HEK293T (cell line): ENCODE results near the gene PTPN3.
"Not testable (repeated sequence)": the region's sequence is repeated elsewhere in the genome, so short reads cannot be mapped to it uniquely, and the experiment has no call there.

Source experiments
- CTCF ChIA-PET: fragments of 350-600 bp; formaldehyde crosslinking; extraction: SDS; loops from one replicate; lab custom pipeline; 2021; ENCODE audit warnings: antibody characterized with exemption, inconsistent platforms; lab: Yijun Ruan, JAX
- POLR2A ChIA-PET: fragments of 350-600 bp; formaldehyde crosslinking; extraction: SDS; loops from one replicate; lab custom pipeline; 2020; ENCODE audit warnings: antibody characterized with exemption, inconsistent platforms; lab: Yijun Ruan, JAX
- DNase-seq: peaks from one replicate; pipeline ENCODE4 v3.0.0; 2012; ENCODE audit warnings: mixed read lengths; ENCODE audit errors: extremely low spot score
- ARNT ChIP-seq: fragments of 450-650 bp; IDR thresholded peaks from 2 replicates; pipeline ENCODE4 v1.6.1; 2017; ENCODE audit warnings: mild to moderate bottlenecking
- BHLHE40 ChIP-seq: fragments of 450-650 bp; IDR thresholded peaks from 2 replicates; pipeline ENCODE4 v1.6.1; 2016; ENCODE audit warnings: mild to moderate bottlenecking, moderate library complexity, borderline replicate concordance
- CTBP1 ChIP-seq: fragments of 450-650 bp; IDR thresholded peaks from 2 replicates; pipeline ENCODE4 v1.6.1; 2016; ENCODE audit warnings: borderline replicate concordance
- ELF4 ChIP-seq: fragments of 450-650 bp; IDR thresholded peaks from 2 replicates; pipeline ENCODE4 v1.6.1; 2017; ENCODE audit warnings: antibody characterized with exemption
- FOXA1 ChIP-seq: fragments of 450-650 bp; IDR thresholded peaks from 2 replicates; pipeline ENCODE4 v1.6.1; 2016; ENCODE audit warnings: mild to moderate bottlenecking
- FOXK2 ChIP-seq: fragments of 450-650 bp; IDR thresholded peaks from 2 replicates; pipeline ENCODE4 v1.6.1; 2016; ENCODE audit warnings: mild to moderate bottlenecking
- FOXM1 ChIP-seq: fragments of 450-650 bp; IDR thresholded peaks from 2 replicates; pipeline ENCODE4 v1.6.1; 2017; ENCODE audit warnings: mild to moderate bottlenecking, borderline replicate concordance
- HDGF ChIP-seq: fragments of 450-650 bp; IDR thresholded peaks from 2 replicates; pipeline ENCODE4 v1.6.1; 2017; ENCODE audit warnings: antibody characterized with exemption, borderline replicate concordance
- L3MBTL2 ChIP-seq: fragments of 450-650 bp; conservative IDR thresholded peaks from 2 replicates; pipeline ENCODE4 v1.6.1; 2016; ENCODE audit warnings: mild to moderate bottlenecking
- LEF1 ChIP-seq: fragments of 450-650 bp; IDR thresholded peaks from 2 replicates; pipeline ENCODE4 v1.6.1; 2017; ENCODE audit warnings: mild to moderate bottlenecking, borderline replicate concordance
- NFRKB ChIP-seq: fragments of 450-650 bp; IDR thresholded peaks from 2 replicates; pipeline ENCODE4 v1.6.1; 2016; ENCODE audit warnings: mild to moderate bottlenecking, moderate library complexity
- PKNOX1 ChIP-seq: fragments of 450-650 bp; IDR thresholded peaks from 2 replicates; pipeline ENCODE4 v1.6.1; 2016
- SP1 ChIP-seq: fragments of 450-650 bp; IDR thresholded peaks from 2 replicates; pipeline ENCODE4 v1.6.1; 2017
- SUZ12 ChIP-seq: fragments of 450-650 bp; IDR thresholded peaks from 2 replicates; pipeline ENCODE4 v1.6.1; 2016; ENCODE audit warnings: mild to moderate bottlenecking
- TARDBP ChIP-seq: fragments of 450-650 bp; IDR thresholded peaks from 2 replicates; pipeline ENCODE4 v1.6.1; 2016
- ZNF384 ChIP-seq: fragments of 450-650 bp; IDR thresholded peaks from 2 replicates; pipeline ENCODE4 v1.6.1; 2016

The PTPN3 gene

GRCh38 chr9:109346904-109347303 lies 151.2 kb downstream of the PTPN3 start:
- CTCF ChIA-PET = interaction anchor here (1.2 to 2.1 kb wide), 2 partner anchors 10 kb away, joined by 3 to 9 read pairs; no protein-coding TSS in a partner anchor
- DNase-seq = no peak
- POLR2A ChIA-PET = no interaction called here
- no peak for TF ChIP-seq FOXA1
- no peak for TF ChIP-seq SP1
- TF ChIP-seq LEF1 = no peak

GRCh38 chr9:109344866-109345265 lies 153.2 kb downstream of the PTPN3 start:
- ChIA-PET POLR2A (no interaction called here), CTCF (interaction anchor here (0.7 to 1.1 kb wide), 2 partner anchors 11 to 23 kb away, joined by 3 read pairs; no protein-coding TSS in a partner anchor)
- TF ChIP-seq PKNOX1 = no peak
- TF ChIP-seq FOXM1 = no peak
- TF ChIP-seq NFRKB = no peak
- no peak for DNase-seq

- no peak for TF ChIP-seq ZNF384
- TF ChIP-seq FOXA1 = no peak
- POLR2A ChIA-PET = no interaction called here
- CTCF ChIA-PET = no interaction called here
- DNase-seq = no peak
Observed at GRCh38 chr9:109342878-109343277, 155.2 kb downstream of the PTPN3 start.

- CTCF ChIA-PET = no interaction called here
- DNase-seq = no peak
- POLR2A ChIA-PET = no interaction called here
- TF ChIP-seq ARNT = no peak
- TF ChIP-seq L3MBTL2 = no peak
- no peak for TF ChIP-seq CTBP1
- TF ChIP-seq BHLHE40 = no peak
- TF ChIP-seq ELF4 = no peak
Observed at GRCh38 chr9:109341561-109341960, 156.5 kb downstream of the PTPN3 start.

- CTCF ChIA-PET, DNase-seq, POLR2A ChIA-PET: not testable (repeated sequence)
Observed at GRCh38 chr9:109340979-109341378, 157.1 kb downstream of the PTPN3 start.

GRCh38 chr9:109336409-109336808 lies 161.7 kb downstream of the PTPN3 start:
- DNase-seq = no peak
- CTCF ChIA-PET = interaction anchor here (1.1 kb wide), 1 partner anchor 10 kb away, joined by 9 read pairs; no protein-coding TSS in a partner anchor
- TF ChIP-seq FOXM1 = no peak
- no peak for TF ChIP-seq LEF1
- no peak for TF ChIP-seq PKNOX1
- TF ChIP-seq BHLHE40 = no peak
- TF ChIP-seq HDGF = no peak
- no peak for TF ChIP-seq NFRKB
- no peak for TF ChIP-seq SUZ12
- TF ChIP-seq ELF4 = no peak
- TF ChIP-seq TARDBP = no peak
- no peak for TF ChIP-seq ARNT
- no peak for TF ChIP-seq ZNF384
- no peak for TF ChIP-seq SP1
- TF ChIP-seq CTBP1 = no peak
- no peak for TF ChIP-seq FOXK2
- no peak for TF ChIP-seq L3MBTL2
- TF ChIP-seq FOXA1 = no peak
- POLR2A ChIA-PET = no interaction called here

- CTCF ChIA-PET = interaction anchor here (1.1 kb wide), 1 partner anchor 10 kb away, joined by 9 read pairs; no protein-coding TSS in a partner anchor
- TF ChIP-seq ELF4 (no peak), TARDBP (no peak), SP1 (no peak), ARNT (no peak), HDGF (no peak), L3MBTL2 (no peak), FOXK2 (no peak), FOXA1 (no peak), FOXM1 (no peak), SUZ12 (no peak), BHLHE40 (no peak), LEF1 (no peak), PKNOX1 (no peak), NFRKB (no peak), ZNF384 (no peak)
- POLR2A ChIA-PET = no interaction called here
Observed at GRCh38 chr9:109335929-109336328, 162.2 kb downstream of the PTPN3 start.

GRCh38 chr9:109335121-109335520 lies 163.0 kb downstream of the PTPN3 start:
- no peak for DNase-seq
- ChIA-PET POLR2A (no interaction called here), CTCF (interaction anchor here (0.6 kb wide), 1 partner anchor 149 kb away, joined by 3 read pairs; no protein-coding TSS in a partner anchor)
- TF ChIP-seq NFRKB (no peak), PKNOX1 (no peak), ELF4 (no peak), L3MBTL2 (no peak)

More at GRCh38 chr9:109335929-109336328, 162.2 kb downstream of the PTPN3 start:
- DNase-seq = no peak
